Osteocyte (in vitro differentiated cells): ENCODE data around the gene ACTMAP. TPM values are rescaled to one million over a fixed set of nuclear protein-coding genes. Genes with fewer than 3 reads are reported as not detected.
"Not testable (repeated sequence)": the region's sequence is repeated elsewhere in the genome, so short reads cannot be mapped to it uniquely, and the experiment has no call there.

Source experiments
- DNase-seq: peaks from one replicate; pipeline ENCODE4 v3.0.0; 2021; ENCODE audit warnings: mixed read lengths; ENCODE audit not compliant: unreplicated experiment; ENCODE audit errors: extremely low spot score
- H3K27ac Mint-ChIP-seq: one replicate; pipeline ENCODE4 v1.8.0; 2021; ENCODE audit warnings: mild to moderate bottlenecking, mixed read lengths; ENCODE audit not compliant: unreplicated experiment
- H3K27me3 Mint-ChIP-seq: one replicate; pipeline ENCODE4 v1.8.0; 2021; ENCODE audit warnings: mixed read lengths; ENCODE audit not compliant: unreplicated experiment
- H3K36me3 Mint-ChIP-seq: one replicate; pipeline ENCODE4 v1.8.0; 2021; ENCODE audit warnings: mixed read lengths; ENCODE audit not compliant: unreplicated experiment
- H3K4me1 Mint-ChIP-seq: one replicate; pipeline ENCODE4 v1.8.0; 2021; ENCODE audit warnings: mixed read lengths; ENCODE audit not compliant: unreplicated experiment
- H3K4me3 Mint-ChIP-seq: one replicate; pipeline ENCODE4 v1.8.0; 2021; ENCODE audit warnings: mild to moderate bottlenecking, moderate library complexity, mixed read lengths; ENCODE audit not compliant: unreplicated experiment
- H3K9me3 Mint-ChIP-seq: one replicate; pipeline ENCODE4 v1.8.0; 2021; ENCODE audit warnings: mixed read lengths; ENCODE audit not compliant: unreplicated experiment
- total RNA-seq: library from RNA; stranded (reverse); gene quantifications from 2 replicates; pipeline ENCODE4 v1.2.1, GENCODE V29; 2021
- TF ChIP-seq, protein P1 (sequence below): fragments of 200-600 bp; sonication (generic); IDR thresholded peaks from 2 replicates; pipeline ENCODE4 v1.5.0; 2021; ENCODE audit warnings: antibody characterized with exemption, mild to moderate bottlenecking, moderate library complexity

The ACTMAP gene
- total RNA-seq, 1 donor from 2014 or later: 14.6 TPM

DNA sequence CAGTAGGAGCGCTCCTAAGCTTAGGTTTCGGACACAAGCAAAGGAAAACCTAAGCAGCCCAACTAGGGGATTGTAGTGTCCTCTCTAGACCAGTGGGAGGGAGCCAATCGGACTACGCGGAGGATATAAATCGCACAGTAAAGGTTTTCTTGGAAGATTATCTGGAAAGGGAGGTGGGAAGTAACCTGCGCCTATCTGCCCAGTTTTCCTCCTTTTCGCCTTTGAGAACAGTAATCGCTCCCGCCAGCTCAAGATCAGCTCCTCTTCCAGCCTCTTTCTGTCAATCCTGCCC is 27.3 kb upstream of the ACTMAP start:
- Mint-ChIP-seq H3K4me3 (peak overlapping the region; percentile 89), H3K4me1 (peaks cover 24% of the 10 kb centered on the region), H3K27me3 (no peaks in the 10 kb centered on the region), H3K36me3 (peaks cover 4% of the 10 kb centered on the region), H3K27ac (peak overlapping the region; percentile 99), H3K9me3 (no peaks in the 10 kb centered on the region)
- TF ChIP-seq, protein P1, sequence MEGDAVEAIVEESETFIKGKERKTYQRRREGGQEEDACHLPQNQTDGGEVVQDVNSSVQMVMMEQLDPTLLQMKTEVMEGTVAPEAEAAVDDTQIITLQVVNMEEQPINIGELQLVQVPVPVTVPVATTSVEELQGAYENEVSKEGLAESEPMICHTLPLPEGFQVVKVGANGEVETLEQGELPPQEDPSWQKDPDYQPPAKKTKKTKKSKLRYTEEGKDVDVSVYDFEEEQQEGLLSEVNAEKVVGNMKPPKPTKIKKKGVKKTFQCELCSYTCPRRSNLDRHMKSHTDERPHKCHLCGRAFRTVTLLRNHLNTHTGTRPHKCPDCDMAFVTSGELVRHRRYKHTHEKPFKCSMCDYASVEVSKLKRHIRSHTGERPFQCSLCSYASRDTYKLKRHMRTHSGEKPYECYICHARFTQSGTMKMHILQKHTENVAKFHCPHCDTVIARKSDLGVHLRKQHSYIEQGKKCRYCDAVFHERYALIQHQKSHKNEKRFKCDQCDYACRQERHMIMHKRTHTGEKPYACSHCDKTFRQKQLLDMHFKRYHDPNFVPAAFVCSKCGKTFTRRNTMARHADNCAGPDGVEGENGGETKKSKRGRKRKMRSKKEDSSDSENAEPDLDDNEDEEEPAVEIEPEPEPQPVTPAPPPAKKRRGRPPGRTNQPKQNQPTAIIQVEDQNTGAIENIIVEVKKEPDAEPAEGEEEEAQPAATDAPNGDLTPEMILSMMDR: no peak
- DNase-seq: no peak

DNA sequence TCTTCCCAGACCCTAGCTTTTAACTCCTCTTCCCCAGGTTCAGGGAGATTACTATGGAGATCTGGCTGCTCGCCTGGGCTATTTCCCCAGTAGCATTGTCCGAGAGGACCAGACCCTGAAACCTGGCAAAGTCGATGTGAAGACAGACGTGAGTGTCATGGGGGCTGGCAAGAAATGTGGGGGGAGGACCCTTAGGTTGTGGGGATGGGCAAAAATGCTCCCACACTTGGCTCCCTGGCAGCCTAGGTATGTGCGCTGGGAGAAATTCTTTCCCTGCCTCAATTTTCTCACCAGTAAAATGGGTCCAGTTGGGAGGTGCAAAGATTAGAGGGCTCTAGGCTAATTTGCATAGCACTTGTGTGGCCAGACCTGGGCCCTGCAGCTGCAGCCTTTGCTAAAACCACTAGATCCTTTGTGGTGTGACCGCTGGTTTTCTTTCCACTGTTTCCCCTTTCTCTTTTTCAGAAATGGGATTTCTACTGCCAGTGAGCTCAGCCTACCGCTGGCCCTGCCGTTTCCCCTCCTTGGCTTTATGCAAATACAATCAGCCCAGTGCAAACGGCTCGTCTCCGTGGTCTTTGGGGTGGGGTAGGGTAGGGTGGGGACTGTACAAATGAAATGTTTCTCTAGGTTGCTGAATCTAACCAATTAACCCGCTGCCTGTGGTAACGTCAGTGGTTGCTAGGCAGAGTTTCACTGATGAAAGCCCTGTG is 26.8 kb upstream of the ACTMAP start:
- no peaks in the 10 kb centered on the region for H3K9me3 Mint-ChIP-seq
- H3K27ac Mint-ChIP-seq: peak overlapping the region; percentile 99
- peaks cover 2% of the 10 kb centered on the region for H3K36me3 Mint-ChIP-seq
- H3K4me1 Mint-ChIP-seq: peaks cover 24% of the 10 kb centered on the region
- peak overlapping the region; percentile 89 for H3K4me3 Mint-ChIP-seq
- DNase-seq: peak; percentile 93
- TF ChIP-seq, protein P1: no peak
- H3K27me3 Mint-ChIP-seq: no peaks in the 10 kb centered on the region

DNA sequence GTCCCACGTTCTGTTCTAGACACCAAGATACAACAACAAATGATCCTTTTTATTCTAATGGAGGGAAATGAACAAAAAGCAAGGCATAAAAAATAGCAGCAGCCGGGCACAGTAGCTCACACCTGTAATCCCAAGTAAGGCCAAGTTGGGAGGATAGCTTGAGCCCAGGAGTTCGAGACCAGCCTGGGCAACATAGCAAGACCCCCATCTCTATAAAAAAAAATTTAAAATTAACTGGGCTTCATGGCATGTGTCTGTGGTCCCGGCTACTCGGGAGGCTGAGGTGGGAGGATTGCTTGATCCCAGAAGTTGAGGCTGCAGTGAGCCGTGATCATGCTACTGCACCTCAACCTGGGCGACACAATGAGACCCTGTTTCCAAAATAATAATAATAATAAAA is 26.1 kb upstream of the ACTMAP start:
- no peaks in the 10 kb centered on the region for H3K36me3 Mint-ChIP-seq
- no peaks in the 10 kb centered on the region for H3K27me3 Mint-ChIP-seq
- H3K27ac Mint-ChIP-seq: no peak overlapping the region
- H3K4me1 Mint-ChIP-seq: peaks cover 24% of the 10 kb centered on the region
- no peaks in the 10 kb centered on the region for H3K9me3 Mint-ChIP-seq
- no peak for DNase-seq
- H3K4me3 Mint-ChIP-seq: no peak overlapping the region
- TF ChIP-seq, protein P1: no peak

DNA sequence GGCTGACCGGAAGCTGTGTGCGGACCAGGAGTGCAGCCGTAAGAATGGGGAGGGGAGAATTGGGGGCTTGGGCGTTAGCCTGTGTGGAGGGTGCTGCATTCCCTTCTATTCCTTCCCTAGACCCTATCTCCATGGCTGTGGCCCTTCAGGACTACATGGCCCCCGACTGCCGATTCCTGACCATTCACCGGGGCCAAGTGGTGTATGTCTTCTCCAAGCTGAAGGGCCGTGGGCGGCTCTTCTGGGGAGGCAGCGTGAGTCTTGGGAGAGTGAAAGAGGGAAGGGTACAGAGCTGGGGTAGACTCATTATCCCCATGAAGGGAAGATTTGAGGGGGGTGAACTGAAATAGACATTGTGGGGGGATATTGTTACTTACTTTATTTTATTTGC is 25.4 kb upstream of the ACTMAP start:
- H3K36me3 Mint-ChIP-seq: peaks cover 5% of the 10 kb centered on the region
- no peaks in the 10 kb centered on the region for H3K27me3 Mint-ChIP-seq
- peak overlapping the region; percentile 54 for H3K4me3 Mint-ChIP-seq
- peaks cover 24% of the 10 kb centered on the region for H3K4me1 Mint-ChIP-seq
- TF ChIP-seq, protein P1: no peak
- no peak overlapping the region for H3K27ac Mint-ChIP-seq
- no peaks in the 10 kb centered on the region for H3K9me3 Mint-ChIP-seq
- DNase-seq: no peak

DNA sequence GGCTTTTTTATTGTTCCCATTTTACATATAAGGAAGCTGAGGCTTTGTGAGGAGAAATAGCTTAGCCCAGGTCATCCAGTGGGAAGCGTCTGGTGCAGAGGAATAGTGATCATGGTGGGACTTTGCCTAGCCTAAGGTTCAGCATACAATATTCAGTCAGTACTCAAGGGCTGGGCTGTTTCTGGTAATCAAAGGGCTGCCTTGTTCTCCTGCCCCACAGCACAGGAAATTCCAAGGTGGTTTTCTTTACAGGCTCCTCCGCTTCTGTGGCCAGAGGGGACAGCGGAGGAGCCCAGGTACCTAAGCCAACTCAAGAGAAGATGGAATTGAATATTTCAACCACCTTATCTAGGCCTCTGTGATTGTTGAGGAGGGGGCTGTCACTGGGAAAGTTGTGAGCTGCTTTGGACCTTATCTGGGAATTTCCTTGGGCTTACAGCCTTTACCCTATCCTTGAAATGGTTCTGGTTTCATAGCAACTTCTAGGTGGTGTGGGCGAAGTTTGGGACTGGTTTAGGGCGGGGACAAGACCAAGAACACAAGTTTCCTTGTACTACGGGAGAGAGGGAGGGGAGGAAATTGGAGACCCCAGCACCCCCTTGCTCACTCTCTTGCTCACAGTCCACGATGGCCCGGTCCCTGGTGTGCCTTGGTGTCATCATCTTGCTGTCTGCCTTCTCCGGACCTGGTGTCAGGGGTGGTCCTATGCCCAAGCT is 24.8 kb upstream of the ACTMAP start, which contains the start of gene MIA:
Gene MIA (plus strand): TSS at position 606 of the 716 bp plus-strand sequence. CDS start 22 bp downstream, at position 628.
- no peaks in the 10 kb centered on the region for H3K9me3 Mint-ChIP-seq

DNA sequence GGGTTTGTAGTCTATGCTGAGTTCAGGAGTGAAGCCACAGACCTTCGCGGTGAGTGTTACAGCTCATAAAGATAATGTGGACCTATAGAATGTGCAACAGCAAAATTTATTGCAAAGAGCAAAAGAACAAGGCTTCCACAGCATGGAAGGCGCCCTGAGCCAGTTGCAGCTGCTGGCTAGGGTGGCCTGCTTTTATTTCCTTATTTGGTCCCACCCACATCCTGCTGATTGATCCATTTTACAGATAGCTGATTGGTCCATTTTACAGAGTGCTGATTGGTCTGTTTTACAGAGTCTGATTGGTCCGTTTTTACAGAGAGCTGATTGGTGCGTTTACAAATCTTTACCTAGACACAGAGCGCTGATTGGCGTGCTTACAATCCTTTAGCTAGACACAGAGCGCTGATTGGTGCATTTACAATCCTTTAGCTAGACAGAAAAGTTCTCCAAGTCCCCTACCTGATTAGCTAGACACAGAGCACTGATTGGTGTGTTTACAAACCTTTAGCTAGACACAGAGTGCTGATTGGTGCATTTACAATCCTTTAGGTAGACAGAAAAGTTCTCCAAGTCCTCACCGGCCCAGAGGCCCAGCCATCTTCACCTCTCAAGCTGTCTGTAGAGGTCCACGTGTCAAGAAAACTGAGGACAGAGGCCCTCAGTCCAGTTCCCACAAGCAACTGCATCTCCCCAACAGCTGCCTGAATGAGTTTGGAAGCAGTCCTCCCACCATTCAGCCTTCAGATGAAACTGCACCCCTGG is 21.0 kb upstream of the ACTMAP start:
- H3K9me3 Mint-ChIP-seq, H3K27me3 Mint-ChIP-seq, DNase-seq, H3K4me1 Mint-ChIP-seq, H3K36me3 Mint-ChIP-seq, H3K4me3 Mint-ChIP-seq, H3K27ac Mint-ChIP-seq: not testable (repeated sequence)

More for the DNA sequence above, 24.8 kb upstream of the ACTMAP start, which contains the start of gene MIA:
- Mint-ChIP-seq H3K36me3 (peaks cover 8% of the 10 kb centered on the region), H3K4me3 (peak within 1 kb of the TSS; percentile 54), H3K4me1 (peaks cover 24% of the 10 kb centered on the region), H3K27ac (no peak within 1 kb of the TSS), H3K27me3 (no peaks in the 10 kb centered on the region)
- TF ChIP-seq, protein P1: no peak
- no peak for DNase-seq
